Astrocyte (in vitro differentiated cells and primary cell): ENCODE measurements around the gene ITCH. TPM values are rescaled to one million over a fixed set of nuclear protein-coding genes. Genes with fewer than 3 reads are reported as not detected.
A peak's percentile ranks its signal among the peaks of the same experiment; 100 is the strongest.

Experiments used
- DNase-seq: peaks from one replicate; pipeline ENCODE4 v3.0.0-alpha.2; 2010; ENCODE audit warnings: low read depth
- FAIRE-seq: peaks from 2 replicates; lab custom pipeline; 2011; peaks lifted over from hg19 to GRCh38; lab: Jason Lieb, UNC
- H2AFZ ChIP-seq: 2 replicates; pipeline ENCODE4 v1.6.0; 2012; ENCODE audit warnings: low read depth, low read length, inconsistent platforms
- H3K27ac ChIP-seq: 2 replicates; pipeline ENCODE4 v1.5.1; 2011; ENCODE audit warnings: low read depth, low read length, inconsistent platforms
- H3K27me3 ChIP-seq: 2 replicates; pipeline ENCODE4 v1.6.0; 2011; ENCODE audit warnings: low read length, inconsistent platforms; ENCODE audit not compliant: insufficient read depth
- H3K36me3 ChIP-seq: 2 replicates; pipeline ENCODE4 v1.5.1; 2011; ENCODE audit warnings: low read length, inconsistent platforms; ENCODE audit not compliant: insufficient read depth
- H3K4me1 ChIP-seq: 2 replicates; pipeline ENCODE4 v1.5.1; 2011; ENCODE audit warnings: low read length, inconsistent platforms; ENCODE audit not compliant: insufficient read depth
- H3K4me2 ChIP-seq: 2 replicates; pipeline ENCODE4 v1.6.0; 2012; ENCODE audit warnings: low read length, inconsistent platforms
- H3K4me3 ChIP-seq: 2 replicates; pipeline ENCODE4 v1.5.1; 2011; ENCODE audit warnings: low read depth, mild to moderate bottlenecking, low read length, inconsistent platforms; ENCODE audit not compliant: insufficient read depth
- H3K79me2 ChIP-seq: 2 replicates; pipeline ENCODE4 v1.6.0; 2012; ENCODE audit warnings: mild to moderate bottlenecking, low read length, inconsistent platforms; ENCODE audit not compliant: insufficient read depth
- H3K9ac ChIP-seq: 2 replicates; pipeline ENCODE4 v1.6.0; 2012; ENCODE audit warnings: mild to moderate bottlenecking, low read length, inconsistent platforms
- H3K9me3 ChIP-seq: 2 replicates; pipeline ENCODE4 v1.5.1; 2012; ENCODE audit warnings: low read depth, mild to moderate bottlenecking, low read length, inconsistent platforms; ENCODE audit not compliant: insufficient read depth
- H4K20me1 ChIP-seq: 2 replicates; pipeline ENCODE4 v1.6.0; 2012; ENCODE audit warnings: low read length, inconsistent platforms; ENCODE audit not compliant: insufficient read depth
- H3K27ac Mint-ChIP-seq: one replicate; pipeline ENCODE4 v1.8.0; 2021; ENCODE audit warnings: mild to moderate bottlenecking, mixed read lengths; ENCODE audit not compliant: unreplicated experiment
- H3K27me3 Mint-ChIP-seq: one replicate; pipeline ENCODE4 v1.8.0; 2021; ENCODE audit warnings: low read depth, mixed read lengths; ENCODE audit not compliant: unreplicated experiment
- H3K36me3 Mint-ChIP-seq: one replicate; pipeline ENCODE4 v1.8.0; 2021; ENCODE audit warnings: low read depth, mixed read lengths; ENCODE audit not compliant: unreplicated experiment
- H3K4me1 Mint-ChIP-seq: one replicate; pipeline ENCODE4 v1.8.0; 2021; ENCODE audit warnings: low read depth, mixed read lengths; ENCODE audit not compliant: unreplicated experiment
- H3K4me3 Mint-ChIP-seq: one replicate; pipeline ENCODE4 v1.8.0; 2021; ENCODE audit warnings: mild to moderate bottlenecking, moderate library complexity, mixed read lengths; ENCODE audit not compliant: unreplicated experiment
- H3K9me3 Mint-ChIP-seq: one replicate; pipeline ENCODE4 v1.8.0; 2021; ENCODE audit warnings: mild to moderate bottlenecking, mixed read lengths; ENCODE audit not compliant: unreplicated experiment
- CTCF ChIP-seq: IDR thresholded peaks from 2 replicates; pipeline ENCODE4 v1.5.1; 2011; ENCODE audit warnings: low read depth, mild to moderate bottlenecking, inconsistent platforms, low read length, moderate library complexity; ENCODE audit not compliant: insufficient read depth
- EZH2 ChIP-seq: IDR thresholded peaks from 2 replicates; pipeline ENCODE4 v1.6.1; 2012; ENCODE audit warnings: mild to moderate bottlenecking, low read length, inconsistent platforms; ENCODE audit not compliant: insufficient read depth
- total RNA-seq: library from RNA; stranded (reverse); gene quantifications from 2 replicates; pipeline ENCODE4 v1.2.1, GENCODE V29; 2021

Gene ITCH
- total RNA-seq, 1 donor from 2014 or later: 79.0 TPM

- H3K4me3 Mint-ChIP-seq: no peak overlapping the region
- Histone ChIP-seq H3K9ac (no peak overlapping the region), H3K27ac (no peak overlapping the region), H2AFZ (no peak overlapping the region), H3K4me2 (no peak overlapping the region), H3K9me3 (no peaks in the 10 kb centered on the region), H3K4me3 (no peak overlapping the region), H3K4me1 (peaks cover 17% of the 10 kb centered on the region), H3K36me3 (peaks cover 11% of the 10 kb centered on the region), H4K20me1 (peaks cover 80% of the 10 kb centered on the region), H3K79me2 (peaks cover 95% of the 10 kb centered on the region), H3K27me3 (no peaks in the 10 kb centered on the region)
- H3K4me1 Mint-ChIP-seq: peaks cover 26% of the 10 kb centered on the region
- H3K27ac Mint-ChIP-seq: no peak overlapping the region
- H3K9me3 Mint-ChIP-seq: no peaks in the 10 kb centered on the region
- DNase-seq: no peak
- TF ChIP-seq CTCF: no peak
- TF ChIP-seq EZH2: no peak
- no peak for FAIRE-seq
- H3K36me3 Mint-ChIP-seq: peaks cover 10% of the 10 kb centered on the region
- no peaks in the 10 kb centered on the region for H3K27me3 Mint-ChIP-seq
Observed at GRCh38 chr20:34388000-34388399, 24.9 kb downstream of the ITCH start.

GRCh38 chr20:34388678-34389077 is 25.6 kb downstream of the ITCH start:
- H3K9me3 ChIP-seq: no peaks in the 10 kb centered on the region
- peaks cover 17% of the 10 kb centered on the region for H3K4me1 ChIP-seq
- Mint-ChIP-seq H3K27ac (no peak overlapping the region), H3K36me3 (peaks cover 15% of the 10 kb centered on the region), H3K9me3 (no peaks in the 10 kb centered on the region), H3K4me3 (no peak overlapping the region), H3K27me3 (no peaks in the 10 kb centered on the region), H3K4me1 (peaks cover 26% of the 10 kb centered on the region)
- no peak overlapping the region for H2AFZ ChIP-seq
- H3K36me3 ChIP-seq: peaks cover 17% of the 10 kb centered on the region
- H3K27ac ChIP-seq: no peak overlapping the region
- H4K20me1 ChIP-seq: peaks cover 81% of the 10 kb centered on the region
- H3K4me3 ChIP-seq: no peak overlapping the region
- H3K27me3 ChIP-seq: no peaks in the 10 kb centered on the region
- no peak for TF ChIP-seq CTCF
- no peak for TF ChIP-seq EZH2
- no peak overlapping the region for H3K4me2 ChIP-seq
- no peak overlapping the region for H3K9ac ChIP-seq
- H3K79me2 ChIP-seq: peaks cover 95% of the 10 kb centered on the region
- FAIRE-seq: no peak
- DNase-seq: no peak

- Histone ChIP-seq H3K4me2 (no peak overlapping the region), H3K27me3 (no peaks in the 10 kb centered on the region), H3K4me1 (peaks cover 17% of the 10 kb centered on the region), H3K4me3 (no peak overlapping the region), H3K9ac (no peak overlapping the region), H3K27ac (no peak overlapping the region), H2AFZ (no peak overlapping the region), H4K20me1 (peaks cover 81% of the 10 kb centered on the region), H3K9me3 (no peaks in the 10 kb centered on the region), H3K79me2 (peaks cover 95% of the 10 kb centered on the region), H3K36me3 (peaks cover 19% of the 10 kb centered on the region)
- H3K27me3 Mint-ChIP-seq: no peaks in the 10 kb centered on the region
- FAIRE-seq (no peak), DNase-seq (peak; percentile 32)
- peaks cover 15% of the 10 kb centered on the region for H3K36me3 Mint-ChIP-seq
- H3K27ac Mint-ChIP-seq: peak overlapping the region; percentile 30
- H3K9me3 Mint-ChIP-seq: no peaks in the 10 kb centered on the region
- H3K4me1 Mint-ChIP-seq: peaks cover 26% of the 10 kb centered on the region
- no peak for TF ChIP-seq EZH2
- no peak for TF ChIP-seq CTCF
- H3K4me3 Mint-ChIP-seq: no peak overlapping the region
Observed at GRCh38 chr20:34389206-34389953, 26.3 kb downstream of the ITCH start.
